K562 (cell line): ENCODE data around the gene ARHGAP22. TPM values are rescaled to one million over a fixed set of nuclear protein-coding genes. Genes with fewer than 3 reads are reported as not detected.

ENCODE experiments used
- FIP1L1 ChIP-seq: fragments of 200-400 bp; formaldehyde crosslinking; IDR thresholded peaks from 2 replicates; pipeline ENCODE4 v1.6.1; 2018; ENCODE audit warnings: mild to moderate bottlenecking, low read depth, low read length; ENCODE audit not compliant: poor library complexity, severe bottlenecking
- HDAC2 ChIP-seq: fragments of 450-650 bp; IDR thresholded peaks from 2 replicates; pipeline ENCODE4 v1.6.1; 2016; ENCODE audit warnings: mild to moderate bottlenecking
- HNRNPH1 ChIP-seq: fragments of 200-400 bp; formaldehyde crosslinking; optimal IDR thresholded peaks from 2 replicates; pipeline ENCODE3; 2017; ENCODE audit warnings: low read depth, mild to moderate bottlenecking, low read length, moderate library complexity
- KDM1A ChIP-seq, 2 experiments: fragments of 450-650 bp; IDR thresholded peaks; 2 replicates each; pipeline ENCODE4 v1.6.1; 2016; ENCODE audit warnings: mild to moderate bottlenecking in 2 of 2
- MAFG ChIP-seq: fragments of 450-650 bp; conservative IDR thresholded peaks from 2 replicates; pipeline ENCODE4 v1.6.1; 2016; ENCODE audit warnings: missing genetic modification characterization, missing compliant biosample characterization
- MBD2 ChIP-seq: sonication (generic); IDR thresholded peaks from 2 replicates; pipeline ENCODE4 v1.6.1; 2016; ENCODE audit warnings: low read depth, borderline replicate concordance
- NFE2 ChIP-seq: IDR thresholded peaks from 2 replicates; pipeline ENCODE4 v1.6.1; 2014; ENCODE audit warnings: antibody characterized with exemption, low read depth
- NR2C1 ChIP-seq, 2 experiments: fragments of 450-650 bp; IDR thresholded peaks; 2 replicates each; pipeline ENCODE4 v1.6.1; 2017; ENCODE audit warnings: mild to moderate bottlenecking in 2 of 2, antibody characterized with exemption in 1 of 2, inconsistent platforms in 1 of 2, missing compliant biosample characterization in 1 of 2, missing genetic modification characterization in 1 of 2
- NR2F6 ChIP-seq: fragments of 450-650 bp; formaldehyde crosslinking; IDR thresholded peaks from 2 replicates; pipeline ENCODE4 v1.4.0; 2020; ENCODE audit warnings: mild to moderate bottlenecking
- POLR2G ChIP-seq: fragments of 200-400 bp; formaldehyde crosslinking; IDR thresholded peaks from 2 replicates; pipeline ENCODE4 v1.6.1; 2017; ENCODE audit warnings: low read depth, mild to moderate bottlenecking, antibody characterized with exemption, low read length, moderate library complexity
- PRMT5 ChIP-seq: sonication (generic); formaldehyde crosslinking; IDR thresholded peaks from 2 replicates; pipeline ENCODE4 v1.5.0; 2020; ENCODE audit warnings: missing genetic modification reagents
- RAD51 ChIP-seq: fragments of 450-650 bp; IDR thresholded peaks from 2 replicates; pipeline ENCODE4 v1.7.1; 2016; ENCODE audit warnings: low read depth, mild to moderate bottlenecking, borderline replicate concordance
- RFX7 ChIP-seq: fragments of 250-450 bp; sonication (Bioruptor Pico); IDR thresholded peaks from 2 replicates; pipeline ENCODE4 v1.5.1; 2021; ENCODE audit warnings: mild to moderate bottlenecking
- SETDB1 ChIP-seq: IDR thresholded peaks from one replicate; pipeline ENCODE4 v1.6.1; 2012; ENCODE audit warnings: low read length, control low read depth, inconsistent platforms
- SRSF9 ChIP-seq: fragments of 200-400 bp; formaldehyde crosslinking; IDR thresholded peaks from 2 replicates; pipeline ENCODE4 v1.6.1; 2017; ENCODE audit warnings: low read depth, low read length, borderline replicate concordance
- ZBED1 ChIP-seq: IDR thresholded peaks from 2 replicates; pipeline ENCODE4 v1.6.1; 2014
- ZEB2 ChIP-seq: fragments of 450-650 bp; IDR thresholded peaks from 2 replicates; pipeline ENCODE4 v1.6.1; 2016
- ZNF551 ChIP-seq: fragments of 250-450 bp; sonication (Bioruptor Pico); IDR thresholded peaks from 2 replicates; pipeline ENCODE4 v1.5.0; 2021; ENCODE audit warnings: mild to moderate bottlenecking, moderate library complexity
- polyA plus RNA-seq, 8 experiments: library from polyadenylated mRNA; depleted of rRNA in 4 of 8; stranded (reverse) in 5 of 8; unstranded in 3 of 8; fragments of >200 nt; fragmentation: Nextera tagmentation in 2 of 8; fragmentation: Illumina TruSeq in 1 of 8; extraction: Ambion mirVana in 2 of 8; extraction: Trizol in 1 of 8; gene quantifications; 2 replicates each; pipeline versions ENCODE4 v1.2.1 to v1.2.3, GENCODE V29; 2011 to 2014; ENCODE audit warnings: inconsistent platforms in 1 of 8, missing spikeins in 1 of 8
- total RNA-seq, 7 experiments: library from RNA; depleted of rRNA in 6 of 7; stranded (reverse); fragments of >200 nt in 6 of 7; fragmentation: Illumina TruSeq in 2 of 7; extraction: Trizol in 2 of 7; gene quantifications; 2 replicates each; pipeline versions ENCODE4 v1.2.1 to v1.2.3, GENCODE V29; 2011 to 2021; ENCODE audit warnings: low replicate concordance in 1 of 7
- TF ChIP-seq, protein P1 (sequence below): IDR thresholded peaks from 2 replicates; pipeline ENCODE4 v1.6.1; 2011; ENCODE audit warnings: borderline replicate concordance, low read depth, mild to moderate bottlenecking, moderate library complexity, low read length; ENCODE audit not compliant: insufficient read depth, poor library complexity, severe bottlenecking
- TF ChIP-seq, protein P2 (sequence below): fragments of 250-450 bp; sonication (Bioruptor Pico); IDR thresholded peaks from 2 replicates; pipeline ENCODE4 v1.5.0; 2021; ENCODE audit warnings: mild to moderate bottlenecking, moderate library complexity
- TF ChIP-seq, protein P3 (sequence below), 2 experiments: fragments of 450-650 bp; conservative IDR thresholded peaks; 2 replicates each; pipeline ENCODE4 v1.6.1; 2017; ENCODE audit warnings: mild to moderate bottlenecking in 2 of 2, moderate library complexity in 2 of 2

The ARHGAP22 gene
- total and polyA plus RNA-seq, 9 of the 15 experiments (the other 6 are each of a cell fraction or from before 2014, with no cell fraction given), result 1.3 to 28.1 (median 12.7) TPM

DNA sequence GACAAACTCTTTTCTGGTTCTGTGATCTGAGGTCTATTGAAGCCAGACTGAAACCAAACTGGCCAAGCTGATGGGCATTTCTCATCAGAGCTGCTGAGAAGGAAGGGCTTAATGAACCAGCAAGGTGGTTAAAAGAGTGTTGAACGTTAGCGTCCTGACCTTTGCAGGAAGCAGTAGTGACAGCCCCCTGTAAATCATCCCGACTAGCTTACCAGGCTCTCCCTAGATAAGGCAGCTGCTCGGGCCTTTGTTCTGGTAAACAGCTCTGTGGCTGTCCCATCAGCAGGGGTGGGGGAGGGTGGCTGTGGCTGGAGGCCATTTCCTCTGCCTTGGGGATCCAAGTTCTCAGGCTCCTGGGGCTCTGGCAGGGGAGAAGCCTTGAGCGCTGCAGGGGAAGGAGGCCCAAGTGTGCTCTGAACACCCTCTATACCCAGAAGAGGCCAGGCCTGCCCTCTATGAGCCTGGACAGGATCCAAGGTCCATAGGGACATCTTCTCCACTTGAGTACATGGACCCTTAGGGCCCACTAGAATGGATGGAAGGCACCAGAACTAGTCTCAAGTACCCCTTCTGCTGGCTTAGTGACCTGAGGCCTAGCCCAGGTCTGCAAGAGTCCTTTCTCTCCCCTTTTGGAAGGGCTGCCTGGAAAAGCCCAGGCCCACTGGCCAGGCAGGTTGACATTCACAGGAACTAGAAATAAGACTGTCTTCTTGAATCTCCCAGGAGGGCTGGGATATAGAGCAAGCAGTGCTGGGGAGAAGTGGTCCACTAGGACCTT is 134.6 kb downstream of the ARHGAP22 start (continued):
- TF ChIP-seq SRSF9, result no peak
- no peak for TF ChIP-seq SETDB1
- TF ChIP-seq NR2C1 (IDR thresholded peaks at IDR 0.05), result peak; percentile 92
- TF ChIP-seq NR2C1 (tag; IDR thresholded peaks at IDR 0.05), result peak; percentile 95
- TF ChIP-seq ZBED1, result peak; percentile 92
- no peak for TF ChIP-seq FIP1L1
- TF ChIP-seq, protein P1, sequence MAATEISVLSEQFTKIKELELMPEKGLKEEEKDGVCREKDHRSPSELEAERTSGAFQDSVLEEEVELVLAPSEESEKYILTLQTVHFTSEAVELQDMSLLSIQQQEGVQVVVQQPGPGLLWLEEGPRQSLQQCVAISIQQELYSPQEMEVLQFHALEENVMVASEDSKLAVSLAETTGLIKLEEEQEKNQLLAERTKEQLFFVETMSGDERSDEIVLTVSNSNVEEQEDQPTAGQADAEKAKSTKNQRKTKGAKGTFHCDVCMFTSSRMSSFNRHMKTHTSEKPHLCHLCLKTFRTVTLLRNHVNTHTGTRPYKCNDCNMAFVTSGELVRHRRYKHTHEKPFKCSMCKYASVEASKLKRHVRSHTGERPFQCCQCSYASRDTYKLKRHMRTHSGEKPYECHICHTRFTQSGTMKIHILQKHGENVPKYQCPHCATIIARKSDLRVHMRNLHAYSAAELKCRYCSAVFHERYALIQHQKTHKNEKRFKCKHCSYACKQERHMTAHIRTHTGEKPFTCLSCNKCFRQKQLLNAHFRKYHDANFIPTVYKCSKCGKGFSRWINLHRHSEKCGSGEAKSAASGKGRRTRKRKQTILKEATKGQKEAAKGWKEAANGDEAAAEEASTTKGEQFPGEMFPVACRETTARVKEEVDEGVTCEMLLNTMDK, result no peak
- TF ChIP-seq NFE2, result peak; percentile 58; the same call in 1 of the 2 replicates
- TF ChIP-seq, protein P2, sequence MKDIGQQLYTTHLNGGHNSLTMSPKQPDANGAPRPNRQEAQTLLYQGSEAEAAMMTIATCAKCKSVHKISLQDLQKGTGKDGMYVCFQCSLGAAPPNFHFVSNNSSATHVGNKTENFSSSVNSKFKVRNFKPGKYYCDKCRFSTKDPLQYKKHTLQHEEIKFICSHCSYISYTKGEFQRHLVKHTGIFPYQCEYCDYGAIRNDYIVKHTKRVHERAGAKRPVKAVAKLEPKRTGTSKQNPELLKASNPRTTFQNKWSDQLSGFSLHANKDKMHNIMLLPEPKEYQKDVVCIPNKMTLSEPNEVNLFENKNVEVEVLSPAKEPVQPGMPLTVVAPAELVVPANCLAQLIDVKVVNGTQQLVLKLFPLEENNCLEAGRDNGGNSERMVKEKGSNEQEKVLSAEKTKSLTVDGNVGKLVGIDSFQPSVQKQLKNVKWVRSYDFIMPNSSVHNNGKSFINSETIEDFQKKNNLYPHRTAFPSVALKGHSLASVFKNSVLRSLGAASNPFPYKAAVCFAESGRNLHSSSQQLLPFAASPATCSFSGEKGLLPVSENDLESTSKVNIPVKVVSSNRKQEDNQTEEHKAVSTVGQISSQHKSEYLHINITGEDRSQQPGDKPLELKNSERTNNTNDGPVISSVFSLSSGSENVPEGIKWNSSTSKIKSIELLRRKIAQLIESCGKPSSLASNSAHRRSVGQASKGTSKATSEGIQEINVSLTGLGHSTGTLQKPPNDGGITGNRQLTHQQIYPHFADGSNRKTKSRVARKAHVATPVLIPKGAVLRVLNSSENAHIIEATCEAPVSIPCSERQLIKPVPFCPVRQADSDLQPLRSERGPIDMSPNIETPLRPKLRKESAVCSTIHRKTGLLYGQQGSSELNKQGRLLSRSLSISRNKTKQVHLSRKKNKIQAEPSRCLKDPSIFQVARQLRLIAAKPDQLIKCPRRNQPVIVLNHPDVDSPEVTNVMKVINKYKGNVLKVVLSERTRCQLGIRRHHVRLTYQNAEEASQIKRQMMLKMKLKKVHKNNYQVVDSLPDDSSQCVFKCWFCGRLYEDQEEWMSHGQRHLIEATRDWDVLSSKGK, result no peak
- TF ChIP-seq HNRNPH1, result no peak
- TF ChIP-seq ZNF551 (CRISPR knock-in tag), result no peak
- peak; percentile 57; the same call in 1 of the 2 replicates for TF ChIP-seq RAD51
- no peak for TF ChIP-seq MAFG (tag)
- peak; percentile 92 for TF ChIP-seq ZEB2
- TF ChIP-seq NR2F6 (CRISPR knock-in tag), result 0 out of 2 replicates have a peak, but pooled peaks have one; percentile 74
- peak; percentile 92 for TF ChIP-seq MBD2
- peak; percentile 70 for TF ChIP-seq POLR2G
- TF ChIP-seq, protein P3, sequence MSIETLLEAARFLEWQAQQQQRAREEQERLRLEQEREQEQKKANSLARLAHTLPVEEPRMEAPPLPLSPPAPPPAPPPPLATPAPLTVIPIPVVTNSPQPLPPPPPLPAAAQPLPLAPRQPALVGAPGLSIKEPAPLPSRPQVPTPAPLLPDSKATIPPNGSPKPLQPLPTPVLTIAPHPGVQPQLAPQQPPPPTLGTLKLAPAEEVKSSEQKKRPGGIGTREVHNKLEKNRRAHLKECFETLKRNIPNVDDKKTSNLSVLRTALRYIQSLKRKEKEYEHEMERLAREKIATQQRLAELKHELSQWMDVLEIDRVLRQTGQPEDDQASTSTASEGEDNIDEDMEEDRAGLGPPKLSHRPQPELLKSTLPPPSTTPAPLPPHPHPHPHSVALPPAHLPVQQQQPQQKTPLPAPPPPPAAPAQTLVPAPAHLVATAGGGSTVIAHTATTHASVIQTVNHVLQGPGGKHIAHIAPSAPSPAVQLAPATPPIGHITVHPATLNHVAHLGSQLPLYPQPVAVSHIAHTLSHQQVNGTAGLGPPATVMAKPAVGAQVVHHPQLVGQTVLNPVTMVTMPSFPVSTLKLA (conservative IDR thresholded peaks at IDR 0.05), result peak in 1 of 2 experiments; percentile 76; a peak in 2 of 4 replicates
- peak; percentile 7; the same call in 1 of the 2 replicates for TF ChIP-seq RFX7
- no peak for TF ChIP-seq PRMT5 (CRISPR knock-in tag)
- peak; percentile 80 for TF ChIP-seq HDAC2
- peak; percentile 84 to 90 for TF ChIP-seq KDM1A (IDR thresholded peaks at IDR 0.05)
